H1 (cell line): Measurements from ENCODE around the gene HEPACAM. TPM values are rescaled to one million over a fixed set of nuclear protein-coding genes. Genes with fewer than 3 reads are reported as not detected.

ENCODE experiments used
- CTCF ChIA-PET: fragments of 300-600 bp; sonication (Branson Sonifier 250); formaldehyde crosslinking; loops from one replicate; lab custom pipeline; 2021; ENCODE audit not compliant: partially characterized antibody; lab: Charles Lee
- POLR2A ChIA-PET: fragments of 300-600 bp; sonication (Branson Sonifier 250); formaldehyde crosslinking; loops from one replicate; lab custom pipeline; 2021; ENCODE audit warnings: inconsistent platforms; ENCODE audit not compliant: partially characterized antibody; lab: Charles Lee
- DNase-seq, 2 experiments: peaks; one replicate each; pipeline versions ENCODE4 v3.0.0 to v3.0.0-alpha.2; 2010 to 2022; ENCODE audit warnings: low spot score in 2 of 2, low read depth in 1 of 2, mixed read lengths in 1 of 2
- FAIRE-seq: peaks from 2 replicates; lab custom pipeline; 2011; peaks lifted over from hg19 to GRCh38; lab: Jason Lieb, UNC
- H2AFZ ChIP-seq: 2 replicates; pipeline ENCODE4 v1.8.1; 2012; ENCODE audit warnings: low read length, inconsistent platforms
- H2AK5ac ChIP-seq: 2 replicates; pipeline ENCODE4 v1.6.1; 2013; ENCODE audit warnings: low read depth, low read length
- H2BK120ac ChIP-seq: replicated peaks from 2 replicates; pipeline ENCODE3; 2013; ENCODE audit warnings: low read depth, low read length, inconsistent platforms
- H2BK12ac ChIP-seq: 2 replicates; pipeline ENCODE4 v1.6.1; 2013; ENCODE audit warnings: low read depth, low read length
- H2BK15ac ChIP-seq: 2 replicates; pipeline ENCODE4 v1.6.1; 2013; ENCODE audit warnings: low read length
- H2BK20ac ChIP-seq: 2 replicates; pipeline ENCODE4 v1.6.1; 2013; ENCODE audit warnings: low read length
- H2BK5ac ChIP-seq: 2 replicates; pipeline ENCODE4 v1.6.1; 2013; ENCODE audit warnings: low read depth, low read length
- H3K14ac ChIP-seq: 2 replicates; pipeline ENCODE4 v1.6.1; 2013; ENCODE audit warnings: inconsistent platforms; ENCODE audit not compliant: insufficient read length
- H3K18ac ChIP-seq: 2 replicates; pipeline ENCODE4 v1.6.1; 2013; ENCODE audit warnings: low read length; ENCODE audit errors: extremely low read depth
- H3K23ac ChIP-seq: 2 replicates; pipeline ENCODE4 v1.6.1; 2013; ENCODE audit warnings: inconsistent platforms; ENCODE audit not compliant: insufficient read length
- H3K23me2 ChIP-seq: 2 replicates; pipeline ENCODE4 v1.6.1; 2013; ENCODE audit warnings: low read depth, low read length
- H3K27ac ChIP-seq: 2 replicates; pipeline ENCODE4 v1.6.1; 2011; ENCODE audit warnings: low read depth, low read length, inconsistent platforms
- H3K27me3 ChIP-seq, 4 experiments: replicated peaks in 1 of 4; 1 replicate in 1 of 4; 2 replicates in 3 of 4; pipeline versions ENCODE4 v1.6.1 to v1.8.1; 2011 to 2013; ENCODE audit warnings: low read length in 3 of 4, mild to moderate bottlenecking in 3 of 4, inconsistent platforms in 2 of 4, mixed read lengths in 2 of 4, moderate library complexity in 1 of 4; ENCODE audit not compliant: control insufficient read depth in 3 of 4, insufficient read depth in 3 of 4; ENCODE audit errors: extremely low read depth in 1 of 4
- H3K36me3 ChIP-seq, 4 experiments: 2 replicates each; pipeline versions ENCODE4 v1.6.1 to v1.8.1; 2011 to 2013; ENCODE audit warnings: mild to moderate bottlenecking in 4 of 4, low read length in 3 of 4, moderate library complexity in 2 of 4, control low read depth in 1 of 4, inconsistent platforms in 1 of 4; ENCODE audit not compliant: insufficient read depth in 4 of 4, control insufficient read depth in 2 of 4
- H3K4ac ChIP-seq: replicated peaks from 2 replicates; pipeline ENCODE3; 2013; ENCODE audit warnings: low read length, low read depth, mixed read lengths, inconsistent platforms; ENCODE audit not compliant: insufficient read length
- H3K4me1 ChIP-seq, 4 experiments: replicated peaks in 1 of 4; 1 replicate in 1 of 4; 2 replicates in 3 of 4; pipeline versions ENCODE4 v1.6.1 to v1.8.1; 2011 to 2013; ENCODE audit warnings: low read length in 3 of 4, inconsistent platforms in 2 of 4, mixed read lengths in 1 of 4; ENCODE audit not compliant: insufficient read depth in 4 of 4, control insufficient read depth in 3 of 4
- H3K4me2 ChIP-seq, 2 experiments: 2 replicates each; pipeline versions ENCODE4 v1.6.1 to v1.8.1; 2011 to 2013; ENCODE audit warnings: low read depth in 2 of 2, low read length in 2 of 2, control low read depth in 1 of 2, inconsistent platforms in 1 of 2, mild to moderate bottlenecking in 1 of 2; ENCODE audit not compliant: insufficient read depth in 1 of 2
- H3K4me3 ChIP-seq, 4 experiments: fragments of 200-600, 300-600 bp in 1 of 4; sonication (generic), shearing (Covaris generic), sonication (Bioruptor Twin) in 1 of 4; 2 replicates each; pipeline versions ENCODE4 v1.5.1 to v1.8.1; 2011 to 2016; ENCODE audit warnings: low read length in 4 of 4, low read depth in 3 of 4, control low read depth in 2 of 4, inconsistent platforms in 2 of 4, mild to moderate bottlenecking in 2 of 4, mixed read lengths in 1 of 4, moderate library complexity in 1 of 4; ENCODE audit not compliant: insufficient read depth in 2 of 4; ENCODE audit errors: extremely low read depth in 1 of 4
- H3K56ac ChIP-seq: replicated peaks from 2 replicates; pipeline ENCODE3; 2013; ENCODE audit warnings: low read depth, mild to moderate bottlenecking, mixed read lengths, low read length, inconsistent platforms; ENCODE audit not compliant: insufficient read length
- H3K79me1 ChIP-seq: 2 replicates; pipeline ENCODE4 v1.6.1; 2013; ENCODE audit warnings: low read depth, low read length, control low read depth
- H3K79me2 ChIP-seq, 2 experiments: 2 replicates each; pipeline versions ENCODE4 v1.6.1 to v1.8.1; 2012 to 2013; ENCODE audit warnings: low read length in 2 of 2, mild to moderate bottlenecking in 2 of 2, inconsistent platforms in 1 of 2; ENCODE audit not compliant: insufficient read depth in 2 of 2, control insufficient read depth in 1 of 2
- H3K9ac ChIP-seq, 4 experiments: replicated peaks in 1 of 4; 1 replicate in 1 of 4; 2 replicates in 3 of 4; pipeline versions ENCODE4 v1.6.1 to v1.8.1; 2011 to 2013; ENCODE audit warnings: low read depth in 3 of 4, low read length in 3 of 4, control low read depth in 2 of 4, mild to moderate bottlenecking in 2 of 4, moderate library complexity in 2 of 4, inconsistent platforms in 1 of 4; ENCODE audit errors: extremely low read depth in 1 of 4
- H3K9me3 ChIP-seq, 2 experiments: 2 replicates each; pipeline versions ENCODE4 v1.6.1 to v1.8.1; 2012 to 2013; ENCODE audit warnings: mild to moderate bottlenecking in 2 of 2, moderate library complexity in 2 of 2, control low read depth in 1 of 2, inconsistent platforms in 1 of 2, low read depth in 1 of 2, low read length in 1 of 2, mixed read lengths in 1 of 2; ENCODE audit not compliant: insufficient read depth in 2 of 2
- H4K20me1 ChIP-seq, 2 experiments: replicated peaks in 1 of 2; 2 replicates each; pipeline versions ENCODE3 to v1.8.1; 2011 to 2013; ENCODE audit warnings: inconsistent platforms in 2 of 2, low read length in 2 of 2, mild to moderate bottlenecking in 1 of 2; ENCODE audit not compliant: insufficient read depth in 2 of 2, control insufficient read depth in 1 of 2
- H4K5ac ChIP-seq: 2 replicates; pipeline ENCODE4 v1.6.1; 2013; ENCODE audit warnings: low read length, low read depth, mixed read lengths, inconsistent platforms; ENCODE audit not compliant: insufficient read length
- H4K8ac ChIP-seq: 2 replicates; pipeline ENCODE4 v1.8.0; 2013; ENCODE audit warnings: mild to moderate bottlenecking, moderate library complexity, low read length, inconsistent platforms; ENCODE audit not compliant: insufficient read depth; ENCODE audit errors: extremely low read depth
- H4K91ac ChIP-seq: replicated peaks from 2 replicates; pipeline ENCODE3; 2013; ENCODE audit warnings: low read length, mixed read lengths, inconsistent platforms; ENCODE audit not compliant: insufficient read length
- CTCF ChIP-seq, 3 experiments: IDR thresholded peaks; 1 replicate in 2 of 3; 2 replicates in 1 of 3; pipeline versions ENCODE4 v1.5.1 to v1.6.1; 2011; ENCODE audit warnings: low read length in 3 of 3, mild to moderate bottlenecking in 3 of 3, inconsistent platforms in 2 of 3, low read depth in 1 of 3, moderate library complexity in 1 of 3; ENCODE audit not compliant: insufficient read depth in 1 of 3; ENCODE audit errors: control extremely low read depth in 1 of 3
- WGBS, 2 experiments: shearing (Covaris generic) in 1 of 2; methylation state at CpG; one replicate each; pipeline versions ENCODE4 v1.1.6 to v1.1.7; 2013 to 2015; ENCODE audit warnings: low lambda C conversion rate in 2 of 2, mixed read lengths in 2 of 2, inconsistent platforms in 1 of 2, low coverage in 1 of 2, missing lambda C conversion rate in 1 of 2; ENCODE audit not compliant: insufficient replicate concordance in 2 of 2, insufficient coverage in 1 of 2, insufficient read length in 1 of 2; ENCODE audit errors: extremely low coverage in 1 of 2, missing lambda C conversion rate in 1 of 2; 5-methylcytosine and 5-hydroxymethylcytosine counted together
- polyA plus RNA-seq, 7 experiments: library from polyadenylated mRNA; depleted of rRNA in 3 of 7; stranded (reverse) in 5 of 7; unstranded in 2 of 7; fragments of >200 nt in 5 of 7; fragments of 200-250 nt in 2 of 7; gene quantifications; 1 replicate in 5 of 7; 2 replicates in 1 of 7; 4 replicates in 1 of 7; pipeline versions ENCODE4 v1.2.1 to v1.2.3, GENCODE V29; 2011 to 2013; ENCODE audit warnings: missing spikeins in 2 of 7, mixed read lengths in 2 of 7
- total RNA-seq: library from RNA; stranded (reverse); fragmentation: NEBNext Ultra II Directional; extraction: Animal tissue kit (Norgen Biotek cat#: 25700); gene quantifications from 2 replicates; pipeline ENCODE4 v1.2.1, GENCODE V29; 2021

HEPACAM gene
- total and polyA plus RNA-seq, 2 of the 8 experiments (the other 6 are each of a cell fraction or from before 2014, with no cell fraction given) = not detected

DNA sequence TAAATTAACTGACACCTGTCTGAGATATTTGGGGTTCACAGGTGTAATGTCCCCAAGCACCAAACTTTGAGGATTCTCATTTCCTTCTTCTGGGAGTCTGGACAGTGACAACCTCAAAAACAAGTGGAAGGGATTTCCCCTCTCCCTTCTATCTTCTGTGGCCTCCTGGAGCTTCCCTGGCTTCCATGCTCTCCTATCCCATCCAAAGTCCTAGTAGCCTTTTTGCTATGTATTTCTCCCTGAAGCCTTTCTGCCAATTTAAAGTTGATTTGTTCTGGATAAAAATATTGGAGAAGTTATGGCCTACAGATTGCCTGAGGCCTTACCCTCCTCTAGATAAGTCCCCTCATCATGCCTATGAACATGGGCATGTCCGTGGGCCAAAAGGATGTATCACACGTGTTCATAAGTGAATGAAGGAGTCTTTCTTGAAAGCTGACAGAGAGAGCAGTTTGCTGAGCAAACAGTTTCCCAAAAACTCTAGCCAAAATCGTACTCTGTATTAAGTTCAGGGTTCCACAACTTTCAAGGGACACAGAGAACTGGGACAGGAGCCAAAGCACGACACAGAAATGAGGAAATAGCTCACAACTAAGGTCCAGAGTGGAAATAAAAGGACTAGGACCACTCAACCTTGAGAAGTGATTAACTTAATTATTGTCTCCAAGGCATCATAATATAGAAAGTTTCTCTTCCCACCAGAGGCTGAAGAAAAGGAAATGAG, 6.7 kb downstream of the HEPACAM start:
- H3K4me1 ChIP-seq = no peaks in the 10 kb centered on the region
- no peak overlapping the region for H3K27ac ChIP-seq
- no peaks in the 10 kb centered on the region for H3K79me2 ChIP-seq
- H3K14ac ChIP-seq = no peak overlapping the region
- no peak overlapping the region for H3K4ac ChIP-seq
- peaks cover 0 to 8% (median 1%) of the 10 kb centered on the region in 4 experiments; a peak in 3 of 7 replicates for H3K27me3 ChIP-seq
- 72% methylated on average over 4 of the region's 4 CpGs; no CpG with 5 or more reads in 1 of the 2 experiments for WGBS, 2 experiments
- no peak overlapping the region for H2BK15ac ChIP-seq
- no peak overlapping the region for H2AK5ac ChIP-seq
- H4K91ac ChIP-seq = no peak overlapping the region
- no peak overlapping the region for H4K8ac ChIP-seq
- no peaks in the 10 kb centered on the region for H3K9me3 ChIP-seq
- no peak for DNase-seq
- H4K5ac ChIP-seq = no peak overlapping the region
- no peak overlapping the region for H3K9ac ChIP-seq
- ChIA-PET CTCF (interaction anchor here (1.1 to 1.4 kb wide), 2 partner anchors 8 to 504 kb away, joined by 3 to 4 read pairs; no protein-coding TSS in a partner anchor), POLR2A (no interaction called here)
- no peak for TF ChIP-seq CTCF (IDR thresholded peaks at IDR 0.05; ENCODE audit: control extremely low read depth in 1 of 3, insufficient read depth in 1 of 3, low read depth in 1 of 3, low read length in 3 of 3)
- no peaks in the 10 kb centered on the region for H3K79me1 ChIP-seq
- H3K4me3 ChIP-seq = no peak overlapping the region
- H3K56ac ChIP-seq = no peak overlapping the region
- no peak for FAIRE-seq
- H3K18ac ChIP-seq = no peak overlapping the region
- no peak overlapping the region for H2BK5ac ChIP-seq
- no peak overlapping the region for H2BK20ac ChIP-seq
- no peak overlapping the region for H3K4me2 ChIP-seq
- no peaks in the 10 kb centered on the region; the same call in 1 of the 2 replicates for H3K23me2 ChIP-seq
- H2AFZ ChIP-seq = no peak overlapping the region
- no peaks in the 10 kb centered on the region for H4K20me1 ChIP-seq
- no peak overlapping the region for H2BK12ac ChIP-seq
- no peaks in the 10 kb centered on the region for H3K36me3 ChIP-seq
- no peak overlapping the region for H3K23ac ChIP-seq
- H2BK120ac ChIP-seq = no peak overlapping the region
